Transverse colon (tissue), 4 donors: ENCODE results near the gene TENM4. TPM values are rescaled to one million over a fixed set of nuclear protein-coding genes. Genes with fewer than 3 reads are reported as not detected.

ENCODE experiments used
- DNase-seq: peaks from one replicate; pipeline ENCODE4 v3.0.0-alpha.2; 2019
- H3K27ac ChIP-seq, 4 donors: fragments of 200-600 bp; sonication (generic); 2 replicates each; pipeline ENCODE4 v1.5.1; 2016 to 2018; ENCODE audit warnings: inconsistent platforms in 4 of 4
- H3K27me3 ChIP-seq: fragments of 200-600 bp; sonication (generic); 2 replicates; pipeline ENCODE4 v1.5.1; 2017; ENCODE audit warnings: inconsistent platforms
- H3K36me3 ChIP-seq, 4 donors: fragments of 200-600 bp; sonication (generic); 2 replicates each; pipeline ENCODE4 v1.5.1; 2017 to 2019; ENCODE audit warnings: inconsistent platforms in 4 of 4
- H3K4me1 ChIP-seq, 4 donors: fragments of 200-600 bp; sonication (generic); 2 replicates each; pipeline ENCODE4 v1.5.1; 2017 to 2020; ENCODE audit warnings: inconsistent platforms in 4 of 4
- H3K4me3 ChIP-seq, 4 donors: fragments of 200-600 bp; sonication (generic); 1 replicate in 1 of 4; 2 replicates in 3 of 4; pipeline versions ENCODE4 v1.5.1 to v1.6.1; 2017 to 2019; ENCODE audit warnings: inconsistent platforms in 4 of 4
- H3K9me3 ChIP-seq, 2 donors: fragments of 200-600 bp; sonication (generic); 2 replicates each; pipeline ENCODE4 v1.5.1; 2017 to 2019; ENCODE audit warnings: inconsistent platforms in 2 of 2
- CTCF ChIP-seq, 5 experiments: fragments of 200-600 bp in 3 of 5; fragments of 450-650 bp in 2 of 5; sonication (generic) in 3 of 5; IDR thresholded peaks; 1 replicate in 2 of 5; 2 replicates in 3 of 5; pipeline ENCODE4 v1.5.1; 2016 to 2017; ENCODE audit warnings: antibody characterized with exemption in 5 of 5, inconsistent platforms in 3 of 5, mild to moderate bottlenecking in 2 of 5, moderate library complexity in 1 of 5
- EP300 ChIP-seq: sonication (generic); formaldehyde crosslinking; IDR thresholded peaks from one replicate; pipeline ENCODE4 v1.6.1; 2017; ENCODE audit warnings: antibody characterized with exemption, low read depth
- POLR2A ChIP-seq: fragments of 450-650 bp; IDR thresholded peaks from one replicate; pipeline ENCODE4 v1.6.1; 2016; ENCODE audit warnings: antibody characterized with exemption, mild to moderate bottlenecking, moderate library complexity
- POLR2AphosphoS5 ChIP-seq, 3 donors: sonication (generic); formaldehyde crosslinking; IDR thresholded peaks; one replicate each; pipeline ENCODE4 v1.6.1; 2016; ENCODE audit warnings: antibody characterized with exemption in 3 of 3
- WGBS, 2 donors: methylation state at CpG; one replicate each; pipeline ENCODE4 v1.1.5; 2018; ENCODE audit warnings: low coverage in 1 of 2; 5-methylcytosine and 5-hydroxymethylcytosine counted together
- in situ Hi-C, 4 donors: fragments of 200-750 bp; cut with MboI; loops; one replicate each; pipeline versions ENCODE4 v1.15.0 to v1.15.1; 2017; ENCODE audit warnings: low sequenced_read_pairs in 3 of 4, low pct_ligation_motif_present in 1 of 4, low pct_unique_long_range_greater_than_20kb in 1 of 4
- intact Hi-C: fragments of 100-400 bp; cut with DNase I; formaldehyde crosslinking; loops from one replicate; pipeline ENCODE4 v1.15.1; 2023; ENCODE audit warnings: low total_unique reads
- total RNA-seq, 4 donors: library from RNA; depleted of rRNA; stranded (reverse); fragments of >200 nt; gene quantifications; one replicate each; pipeline ENCODE4 v1.1.0, GENCODE V29; 2016

Gene TENM4
- total RNA-seq, 4 donors from 2014 or later = 0.14 to 0.79 (median 0.39) TPM

- Histone ChIP-seq H3K27me3 (no peaks in the 10 kb centered on the region), H3K9me3 (no peaks in the 10 kb centered on the region), H3K27ac (no peak overlapping the region), H3K36me3 (no peaks in the 10 kb centered on the region), H3K4me3 (no peak overlapping the region), H3K4me1 (no peaks in the 10 kb centered on the region)
- in situ Hi-C loops = no loop called here
- intact Hi-C loops = no loop called here
- DNase-seq = no peak
- WGBS, 2 donors = 85 to 100% methylated on average over 1 to 7 of the region's 7 CpGs
- no peak for TF ChIP-seq POLR2AphosphoS5 (IDR thresholded peaks at IDR 0.05)
- no peak for TF ChIP-seq CTCF (IDR thresholded peaks at IDR 0.05)
- TF ChIP-seq POLR2A = no peak
- TF ChIP-seq EP300 = no peak
Observed at GRCh38 chr11:79108851-79109250, 332.0 kb downstream of the TENM4 start.

- in situ Hi-C loops = no loop called here
- H3K27ac ChIP-seq = no peak overlapping the region
Observed at GRCh38 chr11:79102840-79103239, 338.0 kb downstream of the TENM4 start.

GRCh38 chr11:79101656-79102055 lies 339.2 kb downstream of the TENM4 start:
- no peak for TF ChIP-seq POLR2A
- no peak for TF ChIP-seq EP300
- TF ChIP-seq CTCF (IDR thresholded peaks at IDR 0.05) = no peak
- no peak for TF ChIP-seq POLR2AphosphoS5 (IDR thresholded peaks at IDR 0.05)
- Histone ChIP-seq H3K27me3 (no peaks in the 10 kb centered on the region), H3K36me3 (no peaks in the 10 kb centered on the region), H3K4me1 (no peaks in the 10 kb centered on the region), H3K27ac (no peak overlapping the region), H3K9me3 (no peaks in the 10 kb centered on the region), H3K4me3 (no peak overlapping the region)
- DNase-seq = no peak
- intact Hi-C loops = no loop called here
- in situ Hi-C loops = no loop called here
- whole genome bisulfite sequencing, 2 donors = 27 to 40% methylated on average over 1 to 2 of the region's 2 CpGs

More at GRCh38 chr11:79102840-79103239, 338.0 kb downstream of the TENM4 start:
- no peak for TF ChIP-seq POLR2AphosphoS5 (IDR thresholded peaks at IDR 0.05)
- no peak for TF ChIP-seq CTCF (IDR thresholded peaks at IDR 0.05)
- no peak for TF ChIP-seq POLR2A
- no peak for TF ChIP-seq EP300
- H3K36me3 ChIP-seq = no peaks in the 10 kb centered on the region
- H3K4me3 ChIP-seq = no peak overlapping the region
- no peaks in the 10 kb centered on the region for H3K9me3 ChIP-seq
- H3K4me1 ChIP-seq = no peaks in the 10 kb centered on the region
- no peak for DNase-seq
- intact Hi-C loops = no loop called here
- 81% methylated on average over 4 of the region's 4 CpGs; no CpG with 5 or more reads in 1 of the 2 donors for WGBS, 2 donors
- no peaks in the 10 kb centered on the region for H3K27me3 ChIP-seq

GRCh38 chr11:79100093-79100910 lies 340.5 kb downstream of the TENM4 start:
- TF ChIP-seq POLR2AphosphoS5 (IDR thresholded peaks at IDR 0.05) (no peak), CTCF (IDR thresholded peaks at IDR 0.05) (peak; percentile 50 to 71 (median 68)), POLR2A (no peak), EP300 (no peak)
- Histone ChIP-seq H3K36me3 (no peaks in the 10 kb centered on the region), H3K9me3 (no peaks in the 10 kb centered on the region), H3K4me1 (no peaks in the 10 kb centered on the region), H3K27me3 (no peaks in the 10 kb centered on the region), H3K27ac (no peak overlapping the region), H3K4me3 (no peak overlapping the region)
- peak; percentile 21 for DNase-seq
- intact Hi-C loops = no loop called here
- in situ Hi-C loops = no loop called here
- 30 to 40% methylated on average over 3 to 9 of the region's 9 CpGs for WGBS, 2 donors
